Endometrial microvascular endothelial cells (primary cell): ENCODE results near the gene IGFBP7. TPM values are rescaled to one million over a fixed set of nuclear protein-coding genes. Genes with fewer than 3 reads are reported as not detected.
"Not testable (repeated sequence)": the region's sequence is repeated elsewhere in the genome, so short reads cannot be mapped to it uniquely, and the experiment has no call there.

Experiments
- in situ Hi-C: cut with HindIII; loops from 2 replicates; pipeline ENCODE4 v1.10.0; 2017; ENCODE audit warnings: low sequenced_read_pairs, low pct_unique_long_range_greater_than_20kb; ENCODE audit errors: inconsistent ontology term
- total RNA-seq: library from RNA; depleted of rRNA; stranded (reverse); fragments of >200 nt; gene quantifications from one replicate; pipeline ENCODE4 v1.2.3, GENCODE V29; 2015; ENCODE audit errors: inconsistent ontology term

The IGFBP7 gene
- total RNA-seq, 1 donor from 2014 or later: 602 TPM

DNA sequence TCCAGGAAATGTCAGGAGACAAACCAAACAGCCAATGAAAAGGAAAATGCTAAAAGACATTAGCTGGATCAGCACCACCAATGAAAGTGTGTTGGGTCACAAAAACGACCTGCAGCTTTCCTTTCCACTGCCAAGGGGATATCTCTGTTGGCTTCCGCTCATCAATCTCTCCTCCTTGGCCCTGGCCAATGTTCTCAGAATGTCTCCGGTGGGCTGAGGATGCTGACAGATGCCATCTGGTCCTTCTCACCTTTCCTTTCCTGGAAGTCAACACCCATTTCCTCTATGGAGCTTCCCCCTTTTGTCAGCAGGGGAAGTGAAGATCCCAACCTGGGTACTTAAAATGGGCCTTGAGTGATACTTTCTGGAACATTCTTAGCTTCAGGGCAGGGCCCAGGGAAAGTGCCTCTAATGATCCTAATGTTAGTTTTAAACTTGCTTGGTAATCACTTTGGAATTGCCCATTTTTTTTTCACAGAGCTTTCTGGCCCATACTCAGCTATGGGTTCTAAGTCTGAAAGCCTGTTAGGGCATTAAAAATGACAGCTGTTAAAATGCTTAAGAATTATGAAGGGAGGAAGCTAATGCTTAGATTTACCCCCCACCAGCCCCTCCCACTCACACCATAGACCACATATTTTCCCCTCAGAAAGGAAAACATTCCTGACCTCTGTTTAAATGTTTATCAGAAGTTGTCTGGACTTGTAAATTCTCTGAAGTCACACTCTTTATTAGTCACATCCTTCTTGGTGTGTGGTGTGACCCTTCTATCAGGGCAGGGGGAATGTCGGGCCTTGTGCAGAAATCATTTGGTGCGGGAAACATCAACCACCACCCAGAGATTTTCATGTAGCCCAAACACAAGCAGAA is 29.2 kb downstream of the IGFBP7 start:
- in situ Hi-C loops: no loop called here

GRCh38 chr4:57078685-57079521 is 31.3 kb downstream of the IGFBP7 start:
- in situ Hi-C loops: no loop called here

GRCh38 chr4:57077550-57078343 is 32.4 kb downstream of the IGFBP7 start:
- in situ Hi-C loops: no loop called here

GRCh38 chr4:57076646-57077045 is 33.5 kb downstream of the IGFBP7 start:
- in situ Hi-C loops: no loop called here

GRCh38 chr4:57075367-57075766 is 34.8 kb downstream of the IGFBP7 start:
- in situ Hi-C loops: no loop called here

DNA sequence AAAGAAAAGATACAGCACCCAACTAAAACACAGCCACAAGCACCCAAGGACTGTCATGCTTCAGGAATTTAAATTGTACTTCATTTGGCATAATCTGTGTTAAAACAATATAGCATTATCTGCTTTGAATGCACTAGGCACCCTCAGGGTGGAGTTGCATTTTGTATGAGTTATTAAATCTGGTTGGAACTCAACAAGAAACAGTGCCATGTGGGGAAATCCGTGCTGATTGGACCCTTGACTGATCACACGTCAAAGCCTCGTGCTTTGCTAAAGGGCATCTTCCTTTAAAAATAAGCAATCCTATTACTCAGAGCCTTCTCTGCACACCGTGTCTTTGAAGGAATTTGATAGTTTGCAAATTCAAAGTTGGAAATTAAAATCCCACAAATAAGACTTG is 35.4 kb downstream of the IGFBP7 start:
- in situ Hi-C loops: no loop called here

- in situ Hi-C loops: no loop called here
Measured at GRCh38 chr4:57073559-57073958, 36.6 kb downstream of the IGFBP7 start.

DNA sequence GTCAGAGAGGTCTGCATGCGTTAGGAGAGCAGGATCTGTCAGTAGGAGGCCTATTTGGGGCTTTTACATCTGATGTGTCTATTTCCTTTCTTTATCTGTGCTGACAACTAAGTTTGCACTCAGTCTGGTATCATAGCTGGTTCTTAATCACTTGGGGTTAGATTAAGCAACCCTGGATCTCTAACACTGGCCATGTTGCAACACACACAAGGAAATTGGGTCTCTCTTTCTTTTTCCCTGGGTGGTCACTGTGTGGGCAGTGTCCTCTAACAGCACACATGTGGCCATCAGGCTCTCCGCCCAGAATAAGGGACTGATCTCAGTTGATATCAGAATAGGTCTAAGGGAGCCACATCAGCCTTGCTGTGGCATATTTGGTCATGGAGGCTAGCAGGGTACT is 38.9 kb downstream of the IGFBP7 start:
- in situ Hi-C loops: no loop called here

- in situ Hi-C loops: no loop called here
Measured at GRCh38 chr4:57070461-57070860, 39.7 kb downstream of the IGFBP7 start.

DNA sequence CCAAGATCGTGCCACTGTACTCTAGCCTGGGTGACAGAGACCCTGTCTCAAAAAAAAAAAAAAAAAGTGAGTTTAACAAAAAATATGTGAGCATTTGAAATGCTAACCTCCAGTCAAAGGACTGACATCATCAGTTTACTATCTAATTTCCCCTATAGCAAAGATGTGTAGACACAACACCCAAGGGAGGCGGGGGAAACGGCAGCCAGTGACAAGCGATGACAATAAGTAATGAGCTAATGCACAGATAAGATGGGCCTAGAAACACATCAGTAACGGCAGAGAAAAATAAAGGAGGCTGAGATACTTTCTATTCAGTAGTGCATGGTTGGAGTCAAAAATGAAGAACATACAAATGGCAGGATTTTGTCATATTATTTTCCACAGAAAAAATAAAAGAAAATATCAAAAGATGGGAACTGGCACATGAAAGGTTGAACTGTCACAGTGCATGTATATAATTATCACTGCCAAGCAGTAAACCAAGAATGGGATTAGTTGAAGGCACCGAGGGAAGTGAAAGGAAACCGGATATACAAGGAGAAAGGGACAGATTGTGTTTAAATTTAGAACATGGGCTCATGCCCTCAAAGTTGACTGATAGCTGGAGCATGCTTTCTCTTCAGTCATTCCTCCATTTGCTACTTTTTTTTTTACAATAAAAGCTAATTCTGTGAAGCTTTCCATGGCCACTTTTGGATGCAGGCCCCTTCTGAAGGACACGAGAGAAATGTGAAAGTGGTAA is 41.8 kb downstream of the IGFBP7 start:
- in situ Hi-C loops: no loop called here

GRCh38 chr4:57065730-57066482 is 44.3 kb downstream of the IGFBP7 start:
- in situ Hi-C loops: no loop called here

DNA sequence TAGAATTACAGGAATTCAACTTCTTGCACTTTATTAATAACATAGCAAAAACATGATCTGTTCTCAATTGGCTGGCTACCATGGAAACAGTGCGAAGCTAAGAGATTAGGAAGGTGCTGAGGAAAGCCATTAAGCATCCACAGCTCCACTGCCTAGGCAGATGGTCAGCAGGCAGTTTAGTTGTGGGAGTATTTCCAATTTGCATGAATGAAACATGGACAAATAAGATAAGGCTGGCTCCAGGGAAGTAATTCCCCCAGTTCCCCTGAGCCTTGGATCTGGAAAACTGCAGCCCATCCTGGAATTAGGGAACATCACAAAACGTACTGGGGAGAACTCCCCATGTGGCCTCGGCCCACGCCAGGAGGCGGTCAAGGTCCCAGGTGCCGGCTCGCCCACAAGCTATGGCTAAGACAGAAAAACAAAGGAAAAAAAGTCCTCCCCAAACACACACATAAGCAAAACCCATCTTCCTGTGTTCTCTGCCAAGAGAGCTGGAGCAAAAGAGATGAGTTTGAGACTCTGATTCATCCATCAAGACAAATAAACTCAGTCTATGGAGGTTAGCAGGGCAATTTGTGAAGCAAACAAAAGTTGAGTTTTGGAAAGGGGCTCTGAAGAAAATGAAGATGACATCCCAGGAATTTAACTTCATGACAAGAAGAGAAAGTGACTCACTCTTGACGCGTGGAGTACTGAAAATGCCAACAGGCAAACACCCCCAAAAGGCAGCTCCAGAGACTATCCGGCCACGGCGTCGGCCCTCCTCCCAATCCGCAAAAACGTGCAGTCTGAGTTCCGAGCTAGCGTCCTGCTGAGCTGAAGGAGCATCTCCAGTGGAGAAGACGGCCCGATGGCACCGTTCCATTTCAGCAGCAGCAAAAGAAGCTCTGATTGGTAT is 45.1 kb downstream of the IGFBP7 start:
- in situ Hi-C loops: no loop called here

- in situ Hi-C loops: no loop called here
Measured at GRCh38 chr4:57064120-57064519, 46.1 kb downstream of the IGFBP7 start.

DNA sequence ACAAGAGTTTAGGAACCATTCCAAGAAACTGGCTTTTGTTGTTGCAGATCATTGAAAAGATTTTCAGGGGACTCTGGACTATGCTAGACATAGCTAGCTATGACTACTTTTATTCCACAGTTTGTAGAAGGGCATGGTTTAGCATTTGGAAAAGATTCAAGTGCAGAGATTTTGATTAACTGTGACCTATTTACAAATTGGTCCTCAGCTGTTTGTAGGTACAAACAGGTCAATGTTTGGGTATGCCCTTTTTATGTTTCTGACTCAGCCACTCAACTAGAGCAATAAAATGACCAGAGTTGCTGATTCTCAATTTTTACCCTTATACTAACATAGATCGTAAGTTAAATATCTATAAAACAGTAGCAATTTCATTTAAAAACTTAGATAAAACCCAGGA is 46.7 kb downstream of the IGFBP7 start:
- in situ Hi-C loops: no loop called here

GRCh38 chr4:57061395-57061794 is 48.8 kb downstream of the IGFBP7 start:
- in situ Hi-C loops: no loop called here

DNA sequence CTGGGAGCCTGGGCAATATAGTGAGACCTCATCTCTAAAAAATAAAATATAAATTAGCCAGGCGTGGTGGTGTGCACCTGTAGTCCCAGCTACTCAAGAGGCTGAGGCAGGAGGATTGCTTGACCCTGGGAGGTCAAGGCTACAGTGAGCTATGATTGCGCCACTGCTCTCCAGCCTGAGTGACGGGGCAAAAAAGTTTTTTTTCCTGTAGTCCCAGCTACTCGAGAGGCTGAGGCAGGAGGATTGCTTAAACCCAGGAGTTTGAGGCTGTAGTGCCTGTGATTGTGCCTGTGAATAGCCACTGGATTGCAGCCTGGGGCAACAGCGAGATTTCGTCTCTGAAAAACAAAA is 49.5 kb downstream of the IGFBP7 start:
- in situ Hi-C loops: not testable (repeated sequence)
